HCT116 (cell line): Measurements from ENCODE around the gene KRT81. TPM values are rescaled to one million over a fixed set of nuclear protein-coding genes. Genes with fewer than 3 reads are reported as not detected.
A peak's percentile ranks its signal among the peaks of the same experiment; 100 is the strongest.
"Not testable (repeated sequence)": the region's sequence is repeated elsewhere in the genome, so short reads cannot be mapped to it uniquely, and the experiment has no call there.

Experiments used
- ATAC-seq: fragments of 200-7000 bp; cut with Tn5 transposase; 2 replicates; pipeline ENCODE4 v1.9.1; 2020; ENCODE audit warnings: mild to moderate bottlenecking, moderate library complexity
- BruUV-seq: library from RNA; stranded (reverse); fragments of 400-500 nt; replicated peaks from 2 replicates; lab custom pipeline; 2021; lab: Mats Ljungman, UMichigan
- CTCF ChIA-PET: fragments of 300-600 bp; sonication (Branson Sonifier 250); formaldehyde crosslinking; loops from one replicate; lab custom pipeline; 2021; ENCODE audit warnings: antibody characterized with exemption; lab: Charles Lee
- POLR2A ChIA-PET: fragments of 300-600, 350-600 bp; sonication (Branson Sonifier 250); formaldehyde crosslinking; loops from one replicate; lab custom pipeline; 2021; ENCODE audit warnings: antibody characterized with exemption; lab: Charles Lee
- RAD21 ChIA-PET, 2 experiments: fragments of 300-600 bp; sonication (Branson Sonifier 250); formaldehyde crosslinking; loops; one replicate each; lab custom pipeline; 2023; ENCODE audit warnings: low total read pairs in 2 of 2; ENCODE audit not compliant: uncharacterized antibody in 2 of 2, unreplicated experiment in 2 of 2, low non-redundant PET in 1 of 2; lab: Charles Lee
- DNase-seq: peaks from one replicate; pipeline ENCODE4 v3.0.0-alpha.2; 2010; ENCODE audit warnings: low read depth, low spot score
- H2AFZ ChIP-seq: fragments of 200-600 bp; shearing (Covaris generic), sonication (generic); 2 replicates; pipeline ENCODE4 v1.6.1; 2017; ENCODE audit warnings: low read depth, mixed run types, mixed read lengths, antibody characterized with exemption, low read length; ENCODE audit not compliant: poor library complexity, severe bottlenecking
- H3K27ac ChIP-seq: 2 replicates; pipeline ENCODE4 v1.5.1; 2012; ENCODE audit warnings: low read depth, low read length
- H3K27me3 ChIP-seq: fragments of 200-600 bp; sonication (generic); 2 replicates; pipeline ENCODE4 v1.6.1; 2016; ENCODE audit warnings: mixed run types, low read length, mixed read lengths; ENCODE audit not compliant: insufficient read depth
- H3K36me3 ChIP-seq, 2 experiments: fragments of 200-500 bp in 1 of 2; fragments of 200-600 bp in 1 of 2; sonication (Bioruptor generic) in 1 of 2; sonication (generic) in 1 of 2; 2 replicates each; pipeline versions ENCODE4 v1.5.1 to v1.6.1; 2014 to 2016; ENCODE audit warnings: low read length in 2 of 2, inconsistent platforms in 1 of 2, mixed read lengths in 1 of 2, mixed run types in 1 of 2; ENCODE audit not compliant: insufficient read depth in 2 of 2, control insufficient read depth in 1 of 2
- H3K4me1 ChIP-seq, 2 experiments: fragments of 200-600 bp in 1 of 2; sonication (generic) in 1 of 2; 2 replicates each; pipeline versions ENCODE4 v1.5.1 to v1.6.1; 2012 to 2017; ENCODE audit warnings: low read length in 2 of 2, inconsistent platforms in 1 of 2, mild to moderate bottlenecking in 1 of 2, mixed read lengths in 1 of 2, mixed run types in 1 of 2, moderate library complexity in 1 of 2; ENCODE audit not compliant: insufficient read depth in 2 of 2, control insufficient read depth in 1 of 2
- H3K4me2 ChIP-seq: fragments of 200-600 bp; sonication (generic); 2 replicates; pipeline ENCODE4 v1.6.1; 2017; ENCODE audit warnings: mixed run types, low read length, mixed read lengths
- H3K4me3 ChIP-seq, 2 experiments: fragments of 200-600 bp in 1 of 2; sonication (generic) in 1 of 2; replicated peaks in 1 of 2; 2 replicates each; pipeline ENCODE4 v1.5.1; 2011 to 2016; ENCODE audit warnings: low read length in 2 of 2, control low read depth in 1 of 2, low read depth in 1 of 2, mild to moderate bottlenecking in 1 of 2, mixed read lengths in 1 of 2, mixed run types in 1 of 2
- H3K79me2 ChIP-seq: fragments of 200-600 bp; sonication (generic); 2 replicates; pipeline ENCODE4 v1.6.1; 2017; ENCODE audit warnings: mild to moderate bottlenecking, mixed run types, low read length, moderate library complexity, mixed read lengths; ENCODE audit not compliant: insufficient read depth
- H3K9ac ChIP-seq: fragments of 200-600 bp; sonication (generic); 2 replicates; pipeline ENCODE4 v1.6.1; 2016; ENCODE audit warnings: low read length, mixed read lengths
- H3K9me2 ChIP-seq: fragments of 200-600 bp; sonication (generic), shearing (Covaris generic); 2 replicates; pipeline ENCODE4 v1.6.1; 2017; ENCODE audit warnings: mixed run types, mild to moderate bottlenecking, moderate library complexity; ENCODE audit not compliant: insufficient read depth
- H3K9me3 ChIP-seq, 2 experiments: fragments of 200-500 bp in 1 of 2; fragments of 200-600 bp in 1 of 2; sonication (Bioruptor generic) in 1 of 2; sonication (generic) in 1 of 2; 2 replicates each; pipeline ENCODE4 v1.6.1; 2014 to 2017; ENCODE audit warnings: low read length in 2 of 2, mixed read lengths in 2 of 2, inconsistent platforms in 1 of 2, low read depth in 1 of 2, mild to moderate bottlenecking in 1 of 2, mixed run types in 1 of 2, moderate library complexity in 1 of 2; ENCODE audit not compliant: control insufficient read depth in 1 of 2, insufficient read depth in 1 of 2
- H4K20me1 ChIP-seq: fragments of 200-600 bp; sonication (generic), shearing (Covaris generic); 2 replicates; pipeline ENCODE4 v1.6.1; 2017; ENCODE audit warnings: mixed run types, mild to moderate bottlenecking, moderate library complexity; ENCODE audit not compliant: insufficient read depth
- CBX3 ChIP-seq: IDR thresholded peaks from 2 replicates; pipeline ENCODE4 v1.6.1; 2012; ENCODE audit warnings: low read depth
- CTCF ChIP-seq, 3 experiments: fragments of 200-600 bp in 1 of 3; sonication (generic) in 1 of 3; IDR thresholded peaks in 2 of 3; conservative IDR thresholded peaks in 1 of 3; 2 replicates each; pipeline ENCODE4 v1.5.1; 2012 to 2017; ENCODE audit warnings: low read depth in 2 of 3, low read length in 2 of 3, antibody characterized with exemption in 1 of 3, borderline replicate concordance in 1 of 3, control low read depth in 1 of 3, mild to moderate bottlenecking in 1 of 3, mixed read lengths in 1 of 3, mixed run types in 1 of 3, moderate library complexity in 1 of 3; ENCODE audit not compliant: insufficient read depth in 1 of 3
- EZH2phosphoT487 ChIP-seq: fragments of 200-600 bp; IDR thresholded peaks from 2 replicates; pipeline ENCODE4 v1.6.1; 2018; ENCODE audit warnings: antibody characterized with exemption, borderline replicate concordance
- FOSL1 ChIP-seq: IDR thresholded peaks from 2 replicates; pipeline ENCODE4 v1.6.1; 2012; ENCODE audit warnings: low read depth
- MAX ChIP-seq: IDR thresholded peaks from 2 replicates; pipeline ENCODE4 v1.6.1; 2012
- POLR2A ChIP-seq: IDR thresholded peaks from 2 replicates; pipeline ENCODE4 v1.7.0; 2011; ENCODE audit warnings: borderline replicate concordance; ENCODE audit not compliant: insufficient read depth, insufficient read length; ENCODE audit errors: extremely low read depth
- YY1 ChIP-seq: IDR thresholded peaks from 2 replicates; pipeline ENCODE4 v1.6.1; 2011; ENCODE audit warnings: low read length, low read depth, moderate library complexity, mild to moderate bottlenecking; ENCODE audit not compliant: insufficient replicate concordance; ENCODE audit errors: extremely low read depth
- ZNF274 ChIP-seq: fragments of 200-500 bp; sonication (Bioruptor generic); IDR thresholded peaks from 2 replicates; pipeline ENCODE4 v1.6.1; 2014; ENCODE audit warnings: mild to moderate bottlenecking, low read depth, low read length, inconsistent platforms
- intact Hi-C: fragments of 100-400 bp; cut with micrococcal nuclease; formaldehyde crosslinking; loops from 2 replicates; pipeline ENCODE4 v1.10.0; 2022
- total RNA-seq: library from RNA; stranded (reverse); gene quantifications from one replicate; pipeline ENCODE4 v1.2.1, GENCODE V29; 2021; ENCODE audit not compliant: unreplicated experiment

The KRT81 gene
- total RNA-seq, 1 experiment from 2014 or later, result 0.84 TPM

GRCh38 chr12:52252175-52252615 is 39.1 kb downstream of the KRT81 start:
- H3K9me3 ChIP-seq, intact Hi-C loops, H3K4me3 ChIP-seq, H3K27ac ChIP-seq, H3K4me2 ChIP-seq, H4K20me1 ChIP-seq, H3K36me3 ChIP-seq, RAD21 ChIA-PET, H3K27me3 ChIP-seq, H3K9me2 ChIP-seq, H3K9ac ChIP-seq, H3K79me2 ChIP-seq, DNase-seq, BruUV-seq, H2AFZ ChIP-seq: not testable (repeated sequence)
- CTCF ChIA-PET, result interaction anchor here (0.6 to 1.9 kb wide), 11 partner anchors 9 to 81 kb away, joined by 3 to 9 read pairs (median 3); partner anchors contain the start of gene KRT86
- POLR2A ChIA-PET, result interaction anchor here (0.7 to 1.3 kb wide), 2 partner anchors 27 to 31 kb away, joined by 6 read pairs; no protein-coding TSS in a partner anchor
- peak in 2 of 3 experiments; percentile 50 to 58; a peak in 4 of 6 replicates for TF ChIP-seq CTCF (IDR thresholded peaks at IDR 0.05 in 2 of 3, conservative IDR thresholded peaks at IDR 0.05 in 1 of 3; ENCODE audit: borderline replicate concordance in 1 of 3, insufficient read depth in 1 of 3, low read depth in 2 of 3, low read length in 2 of 3)
- peak; percentile 57; the same call in 1 of the 2 replicates for ATAC-seq
- H3K4me1 ChIP-seq, result peaks cover 23 to 37% of the 10 kb centered on the region in 2 experiments

- intact Hi-C loops, result no loop called here
- H3K4me1 ChIP-seq, result peaks cover 30 to 44% of the 10 kb centered on the region in 2 experiments
- DNase-seq, result no peak
Measured at GRCh38 chr12:52251367-52252051, 39.8 kb downstream of the KRT81 start.

More at GRCh38 chr12:52251367-52252051, 39.8 kb downstream of the KRT81 start:
- ChIA-PET POLR2A (interaction anchor here (1.3 kb wide), 1 partner anchor 28 kb away, joined by 6 read pairs; no protein-coding TSS in a partner anchor), CTCF (interaction anchor here (0.6 to 1.9 kb wide), 10 partner anchors 11 to 80 kb away, joined by 3 to 9 read pairs (median 3); partner anchors contain the start of gene KRT86)
- no peak for ATAC-seq
- Histone ChIP-seq H3K4me3 (no peak overlapping the region), H3K4me2 (no peak overlapping the region), H2AFZ (no peak overlapping the region)
- no peak for TF ChIP-seq POLR2A
- TF ChIP-seq FOSL1, result no peak
- no peak for TF ChIP-seq CBX3
- TF ChIP-seq EZH2phosphoT487, result no peak
- no peak for TF ChIP-seq YY1
- TF ChIP-seq MAX, result no peak
- no peak for TF ChIP-seq ZNF274
- TF ChIP-seq CTCF (IDR thresholded peaks at IDR 0.05 in 2 of 3, conservative IDR thresholded peaks at IDR 0.05 in 1 of 3; ENCODE audit: borderline replicate concordance in 1 of 3, insufficient read depth in 1 of 3, low read depth in 2 of 3, low read length in 2 of 3), result no peak
- TF ChIP-seq, all 23 proteins: peak for 0
- Histone ChIP-seq H3K9me2 (no peaks in the 10 kb centered on the region), H3K27me3 (no peaks in the 10 kb centered on the region), H4K20me1 (no peaks in the 10 kb centered on the region), H3K79me2 (no peaks in the 10 kb centered on the region), H3K9ac (no peak overlapping the region), H3K9me3 (no peaks in the 10 kb centered on the region), H3K36me3 (no peaks in the 10 kb centered on the region), H3K27ac (no peak overlapping the region)
- RAD21 ChIA-PET, result no interaction called here
- BruUV-seq, result no TSS peak
